Spinal cord (tissue), 10 donors: ENCODE measurements around the gene CNNM3. TPM values are rescaled to one million over a fixed set of nuclear protein-coding genes. Genes with fewer than 3 reads are reported as not detected.

Experiments
- DNase-seq, 6 donors: peaks; one replicate each; pipeline versions ENCODE4 v3.0.0 to v3.0.0-alpha.2; 2013 to 2015; ENCODE audit warnings: low spot score in 6 of 6, low read depth in 4 of 6
- H3K27ac ChIP-seq: one replicate; pipeline ENCODE4 v1.5.1; 2013; ENCODE audit warnings: low read depth, low read length, control low read depth
- H3K27me3 ChIP-seq: one replicate; pipeline ENCODE4 v1.6.1; 2013; ENCODE audit warnings: low read length; ENCODE audit not compliant: control insufficient read depth, insufficient read depth
- H3K36me3 ChIP-seq: one replicate; pipeline ENCODE4 v1.6.1; 2013; ENCODE audit warnings: low read length; ENCODE audit not compliant: control insufficient read depth, insufficient read depth
- H3K4me1 ChIP-seq: one replicate; pipeline ENCODE4 v1.6.1; 2013; ENCODE audit warnings: low read length; ENCODE audit not compliant: control insufficient read depth, insufficient read depth
- H3K4me3 ChIP-seq: one replicate; pipeline ENCODE4 v1.5.1; 2013; ENCODE audit warnings: low read depth, low read length, control low read depth
- H3K9me3 ChIP-seq: one replicate; pipeline ENCODE4 v1.6.1; 2013; ENCODE audit warnings: low read length; ENCODE audit not compliant: control insufficient read depth, insufficient read depth
- WGBS: methylation state at CpG from one replicate; pipeline ENCODE4 v1.1.5; 2013; ENCODE audit warnings: missing lambda C conversion rate; ENCODE audit not compliant: insufficient coverage; 5-methylcytosine and 5-hydroxymethylcytosine counted together
- polyA plus RNA-seq, 2 donors: library from polyadenylated mRNA; unstranded; fragments of 120-200 nt; gene quantifications; one replicate each; pipeline ENCODE4 v1.2.1, GENCODE V29; 2013; ENCODE audit not compliant: insufficient read length in 2 of 2
- small RNA-seq: library from RNA; depleted of rRNA; stranded (forward); fragments of <200 nt; gene quantifications from one replicate; pipeline ENCODE3, GENCODE V24; 2014; ENCODE audit warnings: low replicate concordance
- total RNA-seq, 2 donors: library from RNA; depleted of rRNA in 1 of 2; stranded (reverse); fragments of 120-200 nt in 1 of 2; fragments of >200 nt in 1 of 2; gene quantifications; one replicate each; pipeline versions ENCODE4 v1.2.3 to v1.2.4, GENCODE V29; 2013 to 2014
- donor health status: healthy.

The CNNM3 gene
- total and polyA plus RNA-seq, 4 donors: 10.2 to 51.5 (median 25.5) TPM

DNA sequence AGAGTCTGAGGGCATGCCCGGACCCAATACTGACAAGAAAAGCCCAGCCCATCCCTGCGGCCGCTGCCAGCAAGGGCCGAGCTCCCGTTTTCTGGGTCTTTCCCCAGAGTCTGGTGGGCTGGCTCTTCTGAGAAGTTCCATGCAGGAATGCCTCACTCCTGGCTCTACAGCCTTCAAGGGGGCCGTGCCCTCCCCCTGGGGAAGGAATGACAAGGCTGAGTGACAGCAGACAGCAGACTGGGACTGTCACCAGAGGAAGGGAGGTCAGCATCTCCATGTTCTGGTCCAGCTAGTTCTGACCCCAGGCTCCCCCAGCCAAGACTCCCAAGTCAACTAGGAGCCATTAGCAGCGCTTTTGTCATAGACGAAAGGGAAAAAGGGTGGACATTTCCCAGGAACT lies 66.8 kb downstream of the CNNM3 start:
- Histone ChIP-seq H3K4me3 (no peak overlapping the region), H3K36me3 (peaks cover 2% of the 10 kb centered on the region), H3K27ac (no peak overlapping the region), H3K4me1 (peaks cover 68% of the 10 kb centered on the region), H3K27me3 (no peaks in the 10 kb centered on the region), H3K9me3 (no peaks in the 10 kb centered on the region)
- 94% methylated on average over 6 of the region's 8 CpGs for WGBS
- no peak for DNase-seq

DNA sequence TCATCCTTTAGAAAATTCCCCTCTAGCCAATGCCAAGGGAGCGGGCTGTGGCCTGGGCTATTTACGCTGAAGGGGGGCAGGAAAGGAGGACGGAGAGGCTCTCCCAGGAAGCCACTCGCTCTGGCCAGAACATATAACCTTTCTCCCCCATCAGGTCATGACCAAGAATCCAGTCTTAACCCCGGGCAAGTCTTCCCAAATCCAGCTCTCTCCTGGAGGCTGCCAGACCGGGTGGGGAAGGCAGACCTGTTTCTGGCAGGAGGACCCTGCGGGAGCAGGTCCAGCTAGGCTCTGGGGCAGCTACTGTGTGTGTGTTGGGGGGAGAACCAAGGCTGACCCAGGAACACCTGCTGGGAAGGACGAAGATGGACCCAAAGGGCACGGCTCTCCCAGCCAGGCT lies 67.2 kb downstream of the CNNM3 start:
- DNase-seq: no peak
- Histone ChIP-seq H3K9me3 (no peaks in the 10 kb centered on the region), H3K27me3 (no peaks in the 10 kb centered on the region), H3K27ac (no peak overlapping the region), H3K4me1 (peaks cover 68% of the 10 kb centered on the region), H3K4me3 (no peak overlapping the region), H3K36me3 (peaks cover 2% of the 10 kb centered on the region)
- WGBS: 86% methylated on average over 5 of the region's 9 CpGs

Small RNA genes within 50 kb of the gene (small RNA-seq; reads per million reads assigned to genes)
- 0.12 reads per million for gene MIR3127

Other genes starting within 250 kb of the CNNM3 start
- gene KANSL3, start 178.0 kb upstream of the CNNM3 start, total RNA-seq: 10 to 100 TPM; 31.2 to 43.6 TPM
- gene KANSL3, start 178.0 kb upstream of the CNNM3 start, polyA plus RNA-seq: 10 to 100 TPM; 35.4 to 44.4 TPM
- gene FER1L5, start 173.5 kb upstream of the CNNM3 start, total RNA-seq: under 1 TPM; 0.30 to 0.66 TPM
- gene FER1L5, start 173.5 kb upstream of the CNNM3 start, polyA plus RNA-seq: under 1 TPM; 0.27 to 0.57 TPM
- gene LMAN2L, start 76.2 kb upstream of the CNNM3 start, total RNA-seq: 10 to 100 TPM; 29.7 to 34.0 TPM
- gene LMAN2L, start 76.2 kb upstream of the CNNM3 start, polyA plus RNA-seq: 10 to 100 TPM; 26.7 to 33.6 TPM
- gene CNNM4, start 55.4 kb upstream of the CNNM3 start, total RNA-seq: 1 to 10 TPM; 5.1 TPM
- gene CNNM4, start 55.4 kb upstream of the CNNM3 start, polyA plus RNA-seq: 10 to 100 TPM in 1 of 2 donors, 1 to 10 TPM in 1; 9.7 to 12.6 TPM
- 1 to 10 TPM; 2.6 to 5.6 TPM for gene ANKRD23, start 27.8 kb downstream of the CNNM3 start, total RNA-seq
- 10 to 100 TPM in 1 of 2 donors, 1 to 10 TPM in 1; 10.0 to 14.4 TPM for gene ANKRD23, start 27.8 kb downstream of the CNNM3 start, polyA plus RNA-seq
- gene ANKRD39, start 41.7 kb downstream of the CNNM3 start, total RNA-seq: 10 to 100 TPM in 1 of 2 donors, 1 to 10 TPM in 1; 7.6 to 12.6 TPM
- 10 to 100 TPM; 24.0 to 27.6 TPM for gene ANKRD39, start 41.7 kb downstream of the CNNM3 start, polyA plus RNA-seq
- gene SEMA4C, start 53.8 kb downstream of the CNNM3 start, total RNA-seq: 10 to 100 TPM; 35.9 to 42.9 TPM
- gene SEMA4C, start 53.8 kb downstream of the CNNM3 start, polyA plus RNA-seq: 10 to 100 TPM; 71.8 to 84.0 TPM
- 1 to 10 TPM in 1 of 2 donors, under 1 TPM in 1; 0.83 to 1.4 TPM for gene FAM178B, start 170.3 kb downstream of the CNNM3 start, total RNA-seq
- 1 to 10 TPM; 4.4 to 6.9 TPM for gene FAM178B, start 170.3 kb downstream of the CNNM3 start, polyA plus RNA-seq